GM12872 (cell line): ENCODE results near the gene SEC14L5.

ENCODE experiments used
- TF ChIP-seq, protein P1 (sequence below): IDR thresholded peaks from 3 replicates; pipeline ENCODE4 v1.5.1; 2011; ENCODE audit warnings: low read depth, mild to moderate bottlenecking, low read length, moderate library complexity; ENCODE audit not compliant: insufficient read depth

SEC14L5 gene

DNA sequence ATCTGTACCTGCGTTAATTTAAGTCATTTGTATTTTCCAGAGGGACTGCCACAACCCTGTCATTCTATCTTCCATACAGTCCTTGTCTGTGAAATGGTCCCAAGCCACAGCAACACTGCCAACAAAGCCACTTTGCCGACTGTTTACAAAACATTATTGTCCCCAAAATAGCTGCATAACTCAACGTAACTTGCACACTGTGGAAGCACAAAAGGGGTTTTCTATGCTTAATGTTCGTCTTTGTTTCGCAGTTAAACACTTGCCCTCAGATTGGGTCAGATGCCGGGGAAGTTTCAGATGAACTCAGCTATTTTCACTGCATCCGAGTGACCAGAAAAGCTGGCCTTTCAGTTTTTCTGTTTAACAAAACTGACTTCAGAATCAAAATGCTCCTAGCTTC lies 4.6 kb downstream of the SEC14L5 start:
- TF ChIP-seq, protein P1, sequence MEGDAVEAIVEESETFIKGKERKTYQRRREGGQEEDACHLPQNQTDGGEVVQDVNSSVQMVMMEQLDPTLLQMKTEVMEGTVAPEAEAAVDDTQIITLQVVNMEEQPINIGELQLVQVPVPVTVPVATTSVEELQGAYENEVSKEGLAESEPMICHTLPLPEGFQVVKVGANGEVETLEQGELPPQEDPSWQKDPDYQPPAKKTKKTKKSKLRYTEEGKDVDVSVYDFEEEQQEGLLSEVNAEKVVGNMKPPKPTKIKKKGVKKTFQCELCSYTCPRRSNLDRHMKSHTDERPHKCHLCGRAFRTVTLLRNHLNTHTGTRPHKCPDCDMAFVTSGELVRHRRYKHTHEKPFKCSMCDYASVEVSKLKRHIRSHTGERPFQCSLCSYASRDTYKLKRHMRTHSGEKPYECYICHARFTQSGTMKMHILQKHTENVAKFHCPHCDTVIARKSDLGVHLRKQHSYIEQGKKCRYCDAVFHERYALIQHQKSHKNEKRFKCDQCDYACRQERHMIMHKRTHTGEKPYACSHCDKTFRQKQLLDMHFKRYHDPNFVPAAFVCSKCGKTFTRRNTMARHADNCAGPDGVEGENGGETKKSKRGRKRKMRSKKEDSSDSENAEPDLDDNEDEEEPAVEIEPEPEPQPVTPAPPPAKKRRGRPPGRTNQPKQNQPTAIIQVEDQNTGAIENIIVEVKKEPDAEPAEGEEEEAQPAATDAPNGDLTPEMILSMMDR, result no peak

DNA sequence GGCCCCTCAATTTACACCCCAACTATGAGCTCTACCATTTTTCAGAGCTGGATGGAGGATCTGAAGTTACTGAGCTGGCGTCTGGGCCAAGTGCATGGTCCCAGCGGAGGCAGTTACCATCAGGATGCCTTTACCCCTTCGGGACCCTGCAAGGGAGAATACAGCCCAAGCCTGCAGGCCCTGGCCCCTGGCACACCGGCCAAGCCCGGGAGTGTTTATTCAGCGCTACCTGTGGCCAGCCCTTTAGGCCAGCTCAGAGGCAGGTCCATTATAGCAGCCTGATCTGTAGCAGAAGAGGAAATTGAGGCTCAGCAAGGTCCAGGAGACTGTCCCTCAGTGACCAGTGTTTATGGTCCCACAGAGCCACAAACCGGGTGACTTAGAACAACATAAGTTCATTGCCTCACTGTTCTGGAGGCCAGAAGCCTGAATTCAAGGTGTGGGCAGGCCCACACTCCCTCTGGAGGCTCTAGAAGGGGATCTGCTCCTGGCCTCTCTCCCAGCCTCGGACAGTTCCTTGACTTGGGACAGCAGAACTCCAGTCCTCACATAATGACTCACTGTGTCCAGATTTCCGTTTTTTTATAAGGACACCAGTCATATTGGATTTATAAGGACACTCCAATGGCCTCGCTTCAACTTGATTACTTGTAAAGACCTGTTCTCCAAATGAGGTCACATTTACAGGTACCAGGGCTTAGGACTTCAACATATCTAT lies 8.8 kb downstream of the SEC14L5 start:
- TF ChIP-seq, protein P1, result no peak

DNA sequence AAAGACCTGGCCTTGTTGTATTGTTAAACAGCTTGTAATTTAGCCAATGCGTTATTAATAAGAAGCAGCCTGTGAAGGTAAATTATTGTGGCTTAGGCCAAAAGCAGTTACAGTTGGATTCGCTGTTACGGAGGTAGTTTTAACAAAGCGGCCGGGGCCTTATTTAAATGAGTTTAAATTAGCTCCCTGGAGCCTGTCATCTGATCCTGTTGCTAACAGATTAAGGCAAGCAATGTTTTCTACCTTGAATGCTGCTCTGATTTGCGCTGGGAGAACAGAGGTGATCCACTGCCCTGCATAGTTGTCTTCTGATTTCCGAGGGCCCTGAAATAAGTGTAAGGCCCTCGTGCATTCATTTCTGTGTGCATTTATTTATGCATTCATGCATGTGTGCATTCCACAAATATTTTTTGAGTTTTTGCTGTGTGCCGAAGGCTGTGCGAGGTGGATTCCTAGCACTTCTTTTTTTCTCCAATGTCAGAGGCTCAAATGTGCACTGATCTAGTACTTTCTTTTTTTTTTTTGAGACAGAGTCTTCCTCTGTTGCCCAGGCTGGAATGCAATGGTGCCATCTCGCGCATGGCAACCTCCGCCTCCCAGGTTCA lies 10.9 kb downstream of the SEC14L5 start:
- TF ChIP-seq, protein P1, result no peak

DNA sequence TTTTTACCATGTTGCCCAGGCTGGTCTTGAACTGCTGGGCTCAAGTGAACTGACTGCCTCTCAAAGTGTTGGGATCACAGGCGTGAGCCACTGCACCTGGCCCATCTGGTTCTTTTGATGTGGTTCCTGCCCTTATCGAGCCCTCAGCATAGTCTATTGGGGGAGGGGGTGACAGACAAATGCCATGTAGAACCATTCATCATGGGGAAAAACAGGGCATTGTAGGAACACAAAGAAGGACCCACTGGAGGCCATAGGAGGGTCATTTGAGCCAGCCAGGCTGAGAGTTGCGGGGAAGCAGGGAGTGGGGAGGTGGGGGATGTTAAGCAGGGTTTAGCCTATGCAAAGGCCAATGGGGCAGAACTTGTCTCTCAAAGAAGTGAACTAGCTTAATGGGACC lies 11.9 kb downstream of the SEC14L5 start:
- TF ChIP-seq, protein P1, result no peak

DNA sequence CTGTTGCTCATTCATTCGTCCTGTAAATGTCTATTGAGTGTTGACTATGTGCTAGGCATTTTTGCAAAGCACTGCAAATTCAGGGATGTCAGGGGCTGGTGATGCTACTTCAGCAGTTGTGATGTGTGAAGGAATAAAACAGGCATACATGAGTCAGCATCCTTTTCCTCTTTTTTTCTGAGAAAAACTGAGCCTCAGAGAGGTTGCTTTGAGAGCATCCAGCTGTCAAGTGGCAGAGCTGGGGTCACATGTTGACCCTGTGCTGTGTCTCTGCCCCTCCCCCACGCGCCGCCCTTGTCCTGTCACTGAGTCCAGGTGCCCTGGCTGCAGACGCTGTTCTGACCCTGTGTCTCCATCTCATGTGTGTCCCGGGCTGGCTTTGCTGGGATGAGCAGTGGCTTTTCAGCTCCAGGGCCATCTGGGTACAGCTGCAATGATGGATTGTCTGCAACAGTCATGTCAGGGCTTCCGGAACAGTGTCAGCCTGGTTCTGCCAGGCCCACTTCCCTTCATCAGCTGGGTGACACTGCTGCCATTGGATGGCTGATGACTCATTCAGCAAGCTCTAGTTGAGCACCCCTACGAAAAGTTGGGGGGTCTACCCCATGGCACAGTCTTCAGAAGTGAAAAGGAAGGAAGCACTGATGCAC lies 14.9 kb downstream of the SEC14L5 start:
- TF ChIP-seq, protein P1, result no peak

DNA sequence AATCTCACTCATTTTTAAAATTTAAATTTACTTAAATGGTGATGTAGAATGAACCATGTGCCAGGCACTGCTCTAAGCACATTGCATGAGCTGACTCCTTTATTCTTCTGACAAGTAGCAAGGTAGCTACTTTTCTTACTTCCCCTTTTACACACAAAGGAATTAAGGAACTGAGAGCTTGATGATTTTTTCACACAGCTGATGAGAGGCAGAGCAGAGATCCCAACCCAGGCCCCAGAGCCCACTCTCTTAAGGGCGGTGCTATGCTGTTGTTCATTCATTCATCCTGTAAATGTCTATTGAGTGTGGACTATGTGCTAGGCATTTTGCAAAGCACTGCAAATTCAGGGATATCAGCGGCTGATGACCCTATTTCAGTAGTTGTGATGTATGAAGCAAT lies 17.9 kb downstream of the SEC14L5 start:
- TF ChIP-seq, protein P1, result no peak

DNA sequence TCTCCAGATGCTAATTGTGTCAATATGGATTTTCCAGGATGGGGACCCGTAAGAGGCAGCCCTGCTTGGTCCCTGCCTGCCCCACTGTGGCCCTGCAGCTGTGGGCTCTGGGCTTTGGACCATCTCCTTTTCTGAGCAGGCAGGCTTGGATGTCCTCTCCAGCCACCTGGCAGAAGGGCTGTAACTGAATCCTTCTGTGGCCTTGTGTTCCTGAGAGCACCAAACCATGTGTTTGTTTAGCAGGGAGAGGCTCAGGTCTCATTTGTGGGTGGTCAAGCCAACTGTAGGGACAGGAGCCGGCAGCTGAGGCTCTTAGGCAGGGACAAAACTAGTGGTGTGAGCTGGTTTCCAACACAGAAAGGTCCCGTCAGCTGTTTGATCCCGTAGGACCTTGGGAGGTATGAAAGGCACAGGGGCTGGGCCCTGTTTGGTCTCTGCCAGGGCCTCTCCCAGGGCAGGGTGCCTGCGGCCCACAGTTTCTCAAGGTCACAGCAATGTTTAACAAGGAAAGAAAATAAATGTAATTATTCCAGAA lies 18.5 kb downstream of the SEC14L5 start:
- TF ChIP-seq, protein P1, result no peak
